Activated B cell treated with CpG ODN at 0.5 μM for 24 hours (primary cell): ENCODE results near the gene CCL27. TPM values are rescaled to one million over a fixed set of nuclear protein-coding genes. Genes with fewer than 3 reads are reported as not detected.

ENCODE experiments used
- ATAC-seq: fragments of 200-7000 bp; cut with Tn5 transposase; one replicate; pipeline ENCODE4 v1.10.0; 2021; ENCODE audit warnings: low read depth, mild to moderate bottlenecking, moderate library complexity
- CTCF ChIA-PET: fragments of 350-600 bp; sonication (Branson Sonifier 250); formaldehyde crosslinking; loops from one replicate; lab custom pipeline; 2021; ENCODE audit warnings: antibody characterized with exemption; lab: Charles Lee
- POLR2A ChIA-PET: fragments of 350-600 bp; sonication (Branson Sonifier 250); formaldehyde crosslinking; loops from one replicate; lab custom pipeline; 2021; ENCODE audit warnings: antibody characterized with exemption; lab: Charles Lee
- DNase-seq: peaks from one replicate; pipeline ENCODE4 v3.0.0; 2022
- H3K27ac Mint-ChIP-seq: one replicate; pipeline ENCODE4 v1.8.0; 2020; ENCODE audit warnings: mixed read lengths
- H3K27me3 Mint-ChIP-seq: one replicate; pipeline ENCODE4 v1.8.0; 2021; ENCODE audit warnings: mixed read lengths
- H3K36me3 Mint-ChIP-seq: one replicate; pipeline ENCODE4 v1.8.0; 2021; ENCODE audit warnings: low read depth, mixed read lengths
- H3K4me1 Mint-ChIP-seq: one replicate; pipeline ENCODE4 v1.8.0; 2021; ENCODE audit warnings: mixed read lengths
- H3K4me3 Mint-ChIP-seq: one replicate; pipeline ENCODE4 v1.8.0; 2020; ENCODE audit warnings: mild to moderate bottlenecking, mixed read lengths
- H3K9me3 Mint-ChIP-seq: one replicate; pipeline ENCODE4 v1.8.0; 2020; ENCODE audit warnings: mixed read lengths
- intact Hi-C: fragments of 100-400 bp; cut with micrococcal nuclease; formaldehyde crosslinking; loops from one replicate; pipeline ENCODE4 v1.15.1; 2024
- total RNA-seq: library from RNA; stranded (reverse); gene quantifications from 2 replicates; pipeline ENCODE4 v1.2.3, GENCODE V29; 2022
- TF ChIP-seq, protein P1 (sequence below): fragments of 200-600 bp; IDR thresholded peaks from one replicate; pipeline ENCODE4 v1.8.0; 2022; ENCODE audit warnings: antibody characterized with exemption, mild to moderate bottlenecking

CCL27 gene
- total RNA-seq, 1 donor from 2014 or later, result not detected

DNA sequence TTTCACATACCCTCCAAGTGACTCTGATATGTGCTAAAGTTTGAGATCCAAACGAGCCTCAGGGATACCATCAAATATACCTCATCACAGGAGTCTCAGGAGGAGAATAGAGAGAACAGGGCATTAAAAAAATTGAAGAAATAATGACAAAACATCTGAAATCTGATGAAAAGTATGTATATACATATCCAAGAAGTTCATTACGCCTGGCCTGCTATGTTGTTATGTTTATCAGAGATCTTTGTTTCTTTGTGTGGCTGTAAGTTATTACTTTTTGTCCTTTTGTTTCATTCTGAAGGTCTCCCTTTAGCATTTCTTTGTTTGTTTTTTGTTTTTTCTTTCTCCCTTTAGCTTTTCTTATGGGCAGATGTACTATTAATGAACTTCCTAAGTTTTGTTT, 31.1 kb upstream of the CCL27 start:
- DNase-seq, result no peak
- intact Hi-C loops, result no loop called here
- H3K9me3 Mint-ChIP-seq, result no peaks in the 10 kb centered on the region
- H3K4me3 Mint-ChIP-seq, result no peak overlapping the region
- H3K27ac Mint-ChIP-seq, result no peak overlapping the region
- POLR2A ChIA-PET, result no interaction called here
- no peaks in the 10 kb centered on the region for H3K36me3 Mint-ChIP-seq
- CTCF ChIA-PET, result no interaction called here
- peaks cover 19% of the 10 kb centered on the region for H3K27me3 Mint-ChIP-seq
- TF ChIP-seq, protein P1, sequence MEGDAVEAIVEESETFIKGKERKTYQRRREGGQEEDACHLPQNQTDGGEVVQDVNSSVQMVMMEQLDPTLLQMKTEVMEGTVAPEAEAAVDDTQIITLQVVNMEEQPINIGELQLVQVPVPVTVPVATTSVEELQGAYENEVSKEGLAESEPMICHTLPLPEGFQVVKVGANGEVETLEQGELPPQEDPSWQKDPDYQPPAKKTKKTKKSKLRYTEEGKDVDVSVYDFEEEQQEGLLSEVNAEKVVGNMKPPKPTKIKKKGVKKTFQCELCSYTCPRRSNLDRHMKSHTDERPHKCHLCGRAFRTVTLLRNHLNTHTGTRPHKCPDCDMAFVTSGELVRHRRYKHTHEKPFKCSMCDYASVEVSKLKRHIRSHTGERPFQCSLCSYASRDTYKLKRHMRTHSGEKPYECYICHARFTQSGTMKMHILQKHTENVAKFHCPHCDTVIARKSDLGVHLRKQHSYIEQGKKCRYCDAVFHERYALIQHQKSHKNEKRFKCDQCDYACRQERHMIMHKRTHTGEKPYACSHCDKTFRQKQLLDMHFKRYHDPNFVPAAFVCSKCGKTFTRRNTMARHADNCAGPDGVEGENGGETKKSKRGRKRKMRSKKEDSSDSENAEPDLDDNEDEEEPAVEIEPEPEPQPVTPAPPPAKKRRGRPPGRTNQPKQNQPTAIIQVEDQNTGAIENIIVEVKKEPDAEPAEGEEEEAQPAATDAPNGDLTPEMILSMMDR, result no peak
- ATAC-seq, result no peak
- no peaks in the 10 kb centered on the region for H3K4me1 Mint-ChIP-seq

DNA sequence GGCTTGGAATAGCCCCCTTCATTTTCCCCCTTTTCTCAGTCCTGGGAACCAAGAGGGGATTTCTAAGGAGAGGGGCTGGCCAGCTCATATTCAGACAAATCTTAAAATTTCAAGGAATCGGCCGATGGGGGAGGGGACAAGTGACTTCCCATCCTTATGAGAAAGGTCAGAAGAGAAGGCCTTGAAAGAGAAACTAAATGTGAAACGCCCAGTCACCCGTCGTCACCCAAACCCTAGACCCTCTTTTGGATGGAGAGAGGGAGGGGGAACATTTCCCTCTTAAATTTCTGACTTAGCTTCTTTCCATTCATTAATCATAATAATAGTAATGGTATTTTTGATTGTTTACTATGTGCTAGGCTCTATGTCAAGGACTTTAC, 29.5 kb upstream of the CCL27 start:
- TF ChIP-seq, protein P1, result no peak
- intact Hi-C loops, result no loop called here
- POLR2A ChIA-PET, result interaction anchor here (0.6 kb wide), 2 partner anchors 132 to 167 kb away, joined by 3 to 8 read pairs; no protein-coding TSS in a partner anchor
- Mint-ChIP-seq H3K36me3 (no peaks in the 10 kb centered on the region), H3K27ac (no peak overlapping the region), H3K27me3 (peaks cover 20% of the 10 kb centered on the region), H3K4me1 (no peaks in the 10 kb centered on the region), H3K4me3 (no peak overlapping the region), H3K9me3 (no peaks in the 10 kb centered on the region)
- ATAC-seq, result no peak
- DNase-seq, result no peak
- CTCF ChIA-PET, result interaction anchor here (2.0 kb wide), 1 partner anchor 10 kb away, joined by 7 read pairs; no protein-coding TSS in a partner anchor

DNA sequence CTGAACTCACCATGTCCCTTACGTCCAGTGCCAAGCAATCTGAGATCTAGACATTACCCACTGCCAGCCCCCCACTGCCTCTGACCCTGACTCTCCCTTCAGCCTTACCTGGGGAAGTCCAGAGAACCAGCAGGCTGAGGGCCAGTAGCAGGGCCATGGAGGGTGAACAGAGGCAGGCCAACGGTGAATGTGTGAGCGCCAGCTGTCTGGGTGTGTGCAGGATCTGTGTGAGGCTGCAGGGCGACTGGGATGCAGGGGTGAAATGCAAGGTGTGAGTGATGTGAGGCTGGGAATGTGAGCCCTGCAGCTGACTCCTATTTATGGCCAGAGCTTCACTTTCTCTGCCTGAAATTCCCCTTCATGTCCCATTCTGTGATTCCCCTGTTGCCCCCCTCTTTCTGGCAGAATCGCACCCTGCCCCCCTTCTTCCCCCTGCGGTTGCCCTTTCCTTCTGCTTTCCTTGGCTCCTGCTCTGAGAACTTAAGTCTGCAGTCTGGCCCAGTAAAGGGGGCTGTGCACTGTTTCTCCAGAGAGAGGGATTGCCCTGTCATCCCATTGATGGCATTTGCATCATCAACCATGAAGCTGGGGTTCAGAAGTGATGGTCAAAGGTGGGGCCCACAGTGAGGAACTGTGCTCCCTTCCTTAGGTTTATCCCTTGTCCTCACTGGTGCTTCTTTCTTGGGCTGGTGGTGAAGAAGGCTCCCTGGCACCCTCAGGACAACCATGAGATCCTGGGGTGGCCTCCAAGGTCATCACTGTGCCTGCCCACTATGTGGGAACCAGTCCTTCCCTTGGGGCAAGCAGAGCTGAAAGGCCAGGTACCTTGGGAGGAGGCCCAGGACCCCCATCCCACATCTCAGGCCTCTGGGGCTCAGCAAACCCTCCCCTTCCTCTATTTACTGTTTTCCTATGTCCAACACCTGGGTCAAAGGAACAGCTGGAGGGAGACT, 28.8 kb upstream of the CCL27 start, which contains the start of gene CCL19:
Gene CCL19, minus strand, starts transcription at position 294 of the 953 bp plus-strand sequence. Its CDS starts 137 bp downstream, at position 157.
- Mint-ChIP-seq H3K9me3 (no peaks in the 10 kb centered on the region), H3K4me1 (peaks cover 4% of the 10 kb centered on the region), H3K27ac (no peak within 1 kb of the TSS), H3K4me3 (no peak within 1 kb of the TSS), H3K36me3 (no peaks in the 10 kb centered on the region), H3K27me3 (peaks cover 17% of the 10 kb centered on the region)
- ChIA-PET CTCF (interaction anchor here (2.0 kb wide), 1 partner anchor 11 kb away, joined by 7 read pairs; no protein-coding TSS in a partner anchor), POLR2A (no interaction called here)
- ATAC-seq, result no peak
- intact Hi-C loops, result no loop called here
- TF ChIP-seq, protein P1, result no peak
- DNase-seq, result no peak

DNA sequence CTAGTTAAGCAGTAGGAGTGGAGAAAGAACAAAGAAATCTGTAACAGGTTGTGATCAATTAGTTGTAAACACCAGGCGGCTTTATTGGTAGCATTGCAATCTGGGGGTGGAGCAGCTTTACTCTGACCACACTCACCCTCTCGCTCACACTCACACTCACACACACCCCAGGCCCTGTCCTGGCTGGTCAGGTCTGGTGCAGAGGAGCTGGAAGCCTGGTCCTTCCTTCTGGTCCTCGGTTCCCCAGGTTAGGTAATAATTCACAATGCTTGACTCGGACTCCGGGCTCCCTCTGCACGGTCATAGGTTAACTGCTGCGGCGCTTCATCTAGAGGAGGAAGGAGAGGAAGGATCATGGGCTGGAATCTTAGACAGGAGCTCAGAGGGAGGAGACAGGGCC, 27.1 kb upstream of the CCL27 start:
- Mint-ChIP-seq H3K4me3 (no peak overlapping the region), H3K36me3 (no peaks in the 10 kb centered on the region), H3K27me3 (peaks cover 8% of the 10 kb centered on the region), H3K4me1 (peaks cover 4% of the 10 kb centered on the region), H3K27ac (no peak overlapping the region), H3K9me3 (no peaks in the 10 kb centered on the region)
- ChIA-PET CTCF (no interaction called here), POLR2A (no interaction called here)
- intact Hi-C loops, result no loop called here
- TF ChIP-seq, protein P1, result no peak
- no peak for ATAC-seq
- no peak for DNase-seq

DNA sequence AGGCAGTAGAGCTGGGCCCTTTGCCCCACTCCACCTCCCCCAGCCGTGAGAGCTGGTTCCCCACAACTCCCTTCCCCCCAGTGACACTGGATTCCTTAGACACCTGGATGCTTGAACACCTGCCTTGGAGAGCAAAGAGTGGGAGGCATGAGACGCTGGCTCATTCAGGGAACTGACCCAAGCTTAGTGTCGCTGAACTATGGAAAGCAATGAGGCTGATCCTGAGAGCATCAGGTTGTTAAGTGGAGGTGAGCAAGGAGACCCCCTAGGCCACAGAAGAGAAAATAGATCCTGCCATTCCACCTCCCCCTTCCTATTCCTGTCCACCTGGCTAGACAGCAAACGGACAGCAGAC, 26.6 kb upstream of the CCL27 start:
- intact Hi-C loops, result no loop called here
- TF ChIP-seq, protein P1, result no peak
- peaks cover 4% of the 10 kb centered on the region for H3K4me1 Mint-ChIP-seq
- ChIA-PET CTCF (no interaction called here), POLR2A (no interaction called here)
- DNase-seq, result no peak
- ATAC-seq, result no peak
- no peak overlapping the region for H3K4me3 Mint-ChIP-seq
- peaks cover 8% of the 10 kb centered on the region for H3K27me3 Mint-ChIP-seq
- no peak overlapping the region for H3K27ac Mint-ChIP-seq
- no peaks in the 10 kb centered on the region for H3K9me3 Mint-ChIP-seq
- H3K36me3 Mint-ChIP-seq, result no peaks in the 10 kb centered on the region
